WTC11 (cell line): Measurements from ENCODE around the gene KRTAP5-6. TPM values are rescaled to one million over a fixed set of nuclear protein-coding genes. Genes with fewer than 3 reads are reported as not detected.

ENCODE experiments used
- ATAC-seq: fragments of 200-7000 bp; cut with Tn5 transposase; 2 replicates; pipeline ENCODE4 v1.10.0; 2021; ENCODE audit warnings: mild to moderate bottlenecking, moderate library complexity
- CTCF ChIA-PET: fragments of 300-600 bp; sonication (Branson Sonifier 250); formaldehyde crosslinking; loops from one replicate; lab custom pipeline; 2021; ENCODE audit warnings: antibody characterized with exemption; lab: Charles Lee
- POLR2A ChIA-PET: fragments of 350-600 bp; sonication (Branson Sonifier 250); formaldehyde crosslinking; loops from one replicate; lab custom pipeline; 2021; ENCODE audit warnings: antibody characterized with exemption; lab: Charles Lee
- DNase-seq: peaks from one replicate; pipeline ENCODE4 v3.0.0; 2021; ENCODE audit warnings: low spot score
- H3K27ac Mint-ChIP-seq: 2 replicates; pipeline ENCODE4 v1.8.0; 2021; ENCODE audit warnings: mixed read lengths
- H3K27me3 Mint-ChIP-seq: 2 replicates; pipeline ENCODE4 v1.8.0; 2021; ENCODE audit warnings: low read depth, mild to moderate bottlenecking, moderate library complexity, mixed read lengths
- H3K36me3 Mint-ChIP-seq: 2 replicates; pipeline ENCODE4 v1.8.0; 2021; ENCODE audit warnings: mixed read lengths
- H3K4me1 Mint-ChIP-seq: 2 replicates; pipeline ENCODE4 v1.8.0; 2022; ENCODE audit warnings: mixed read lengths
- H3K4me3 Mint-ChIP-seq: 2 replicates; pipeline ENCODE4 v1.8.0; 2021; ENCODE audit warnings: mild to moderate bottlenecking, moderate library complexity, mixed read lengths
- H3K9me3 Mint-ChIP-seq: 2 replicates; pipeline ENCODE4 v1.8.0; 2021; ENCODE audit warnings: mixed read lengths
- AFF4 ChIP-seq: sonication (generic); formaldehyde crosslinking; IDR thresholded peaks from 2 replicates; pipeline ENCODE4 v1.8.1; 2023; ENCODE audit warnings: mild to moderate bottlenecking, missing genetic modification reagents, borderline replicate concordance
- AR ChIP-seq: fragments of 250-450 bp; sonication (Bioruptor Pico); IDR thresholded peaks from 2 replicates; pipeline ENCODE4 v1.9.0; 2021; ENCODE audit warnings: mild to moderate bottlenecking
- KAT7 ChIP-seq: sonication (generic); formaldehyde crosslinking; IDR thresholded peaks from 2 replicates; pipeline ENCODE4 v1.8.1; 2023; ENCODE audit warnings: missing genetic modification reagents, mild to moderate bottlenecking, borderline replicate concordance
- RELA ChIP-seq: sonication (generic); formaldehyde crosslinking; IDR thresholded peaks from 2 replicates; pipeline ENCODE4 v1.8.1; 2022; ENCODE audit warnings: missing genetic modification reagents, mild to moderate bottlenecking, borderline replicate concordance
- total RNA-seq: library from RNA; stranded (reverse); gene quantifications from 3 replicates; pipeline ENCODE4 v1.2.3, GENCODE V29; 2021
- TF ChIP-seq, protein P1 (sequence below): fragments of 250-450 bp; sonication (Bioruptor Pico); IDR thresholded peaks from 2 replicates; pipeline ENCODE4 v1.9.0; 2021; ENCODE audit warnings: mild to moderate bottlenecking, borderline replicate concordance

Gene KRTAP5-6
- total RNA-seq, 1 experiment from 2014 or later, result 0.35 TPM

GRCh38 chr11:1667906-1668305, 29.1 kb upstream of the KRTAP5-6 start (continued):
- TF ChIP-seq, protein P1, sequence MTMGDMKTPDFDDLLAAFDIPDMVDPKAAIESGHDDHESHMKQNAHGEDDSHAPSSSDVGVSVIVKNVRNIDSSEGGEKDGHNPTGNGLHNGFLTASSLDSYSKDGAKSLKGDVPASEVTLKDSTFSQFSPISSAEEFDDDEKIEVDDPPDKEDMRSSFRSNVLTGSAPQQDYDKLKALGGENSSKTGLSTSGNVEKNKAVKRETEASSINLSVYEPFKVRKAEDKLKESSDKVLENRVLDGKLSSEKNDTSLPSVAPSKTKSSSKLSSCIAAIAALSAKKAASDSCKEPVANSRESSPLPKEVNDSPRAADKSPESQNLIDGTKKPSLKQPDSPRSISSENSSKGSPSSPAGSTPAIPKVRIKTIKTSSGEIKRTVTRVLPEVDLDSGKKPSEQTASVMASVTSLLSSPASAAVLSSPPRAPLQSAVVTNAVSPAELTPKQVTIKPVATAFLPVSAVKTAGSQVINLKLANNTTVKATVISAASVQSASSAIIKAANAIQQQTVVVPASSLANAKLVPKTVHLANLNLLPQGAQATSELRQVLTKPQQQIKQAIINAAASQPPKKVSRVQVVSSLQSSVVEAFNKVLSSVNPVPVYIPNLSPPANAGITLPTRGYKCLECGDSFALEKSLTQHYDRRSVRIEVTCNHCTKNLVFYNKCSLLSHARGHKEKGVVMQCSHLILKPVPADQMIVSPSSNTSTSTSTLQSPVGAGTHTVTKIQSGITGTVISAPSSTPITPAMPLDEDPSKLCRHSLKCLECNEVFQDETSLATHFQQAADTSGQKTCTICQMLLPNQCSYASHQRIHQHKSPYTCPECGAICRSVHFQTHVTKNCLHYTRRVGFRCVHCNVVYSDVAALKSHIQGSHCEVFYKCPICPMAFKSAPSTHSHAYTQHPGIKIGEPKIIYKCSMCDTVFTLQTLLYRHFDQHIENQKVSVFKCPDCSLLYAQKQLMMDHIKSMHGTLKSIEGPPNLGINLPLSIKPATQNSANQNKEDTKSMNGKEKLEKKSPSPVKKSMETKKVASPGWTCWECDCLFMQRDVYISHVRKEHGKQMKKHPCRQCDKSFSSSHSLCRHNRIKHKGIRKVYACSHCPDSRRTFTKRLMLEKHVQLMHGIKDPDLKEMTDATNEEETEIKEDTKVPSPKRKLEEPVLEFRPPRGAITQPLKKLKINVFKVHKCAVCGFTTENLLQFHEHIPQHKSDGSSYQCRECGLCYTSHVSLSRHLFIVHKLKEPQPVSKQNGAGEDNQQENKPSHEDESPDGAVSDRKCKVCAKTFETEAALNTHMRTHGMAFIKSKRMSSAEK (CRISPR knock-in tag), result no peak
- TF ChIP-seq RELA (no peak), KAT7 (CRISPR knock-in tag) (no peak)
- TF ChIP-seq, all 79 proteins: peak for 0

GRCh38 chr11:1668911-1669473, 28.0 kb upstream of the KRTAP5-6 start:
- POLR2A ChIA-PET, result no interaction called here
- peaks cover 10% of the 10 kb centered on the region for H3K27me3 Mint-ChIP-seq

More at GRCh38 chr11:1668911-1669473, 28.0 kb upstream of the KRTAP5-6 start:
- H3K4me1 Mint-ChIP-seq, result no peaks in the 10 kb centered on the region
- no peak overlapping the region for H3K27ac Mint-ChIP-seq
- ATAC-seq (no peak), DNase-seq (no peak)
- no peaks in the 10 kb centered on the region for H3K36me3 Mint-ChIP-seq
- CTCF ChIA-PET, result interaction anchor here (0.7 to 2.9 kb wide), 2 partner anchors 16 to 25 kb away, joined by 3 to 10 read pairs; no protein-coding TSS in a partner anchor
- H3K4me3 Mint-ChIP-seq, result no peak overlapping the region
- H3K9me3 Mint-ChIP-seq, result no peaks in the 10 kb centered on the region
- TF ChIP-seq, protein P1 (CRISPR knock-in tag), result no peak
- no peak for TF ChIP-seq AFF4 (CRISPR knock-in tag)
- no peak for TF ChIP-seq AR (CRISPR knock-in tag)
